ENCODE measurements around the gene SH3RF3. TPM values are rescaled to one million over a fixed set of nuclear protein-coding genes. Genes with fewer than 3 reads are reported as not detected.

SH3RF3 gene
- total RNA-seq, 2 donors from 2014 or later: 0.05 TPM; not detected in 1

- DNase-seq (ENCODE audit: low spot score): no peak
- Mint-ChIP-seq H3K27me3 (no peaks in the 10 kb centered on the region), H3K4me3 (no peak overlapping the region), H3K9me3 (no peaks in the 10 kb centered on the region), H3K4me1 (ENCODE audit: low read depth in 2 of 2) (no peaks in the 10 kb centered on the region), H3K27ac (no peak overlapping the region), H3K36me3 (no peaks in the 10 kb centered on the region)
- no peak for ATAC-seq
These were observed 329.5 kb downstream of the SH3RF3 start for GRCh38 chr2:109458512-109458911.

GRCh38 chr2:109459485-109459884 lies 330.5 kb downstream of the SH3RF3 start:
- no peaks in the 10 kb centered on the region for H3K27me3 Mint-ChIP-seq
- H3K9me3 Mint-ChIP-seq: no peaks in the 10 kb centered on the region
- no peak overlapping the region for H3K27ac Mint-ChIP-seq
- no peaks in the 10 kb centered on the region for H3K36me3 Mint-ChIP-seq
- ATAC-seq (no peak), DNase-seq (ENCODE audit: low spot score) (no peak)
- H3K4me3 Mint-ChIP-seq: no peak overlapping the region
- H3K4me1 Mint-ChIP-seq (ENCODE audit: low read depth in 2 of 2): no peaks in the 10 kb centered on the region

GRCh38 chr2:109460553-109461324 lies 331.7 kb downstream of the SH3RF3 start:
- Mint-ChIP-seq H3K27ac (no peak overlapping the region), H3K27me3 (no peaks in the 10 kb centered on the region), H3K36me3 (no peaks in the 10 kb centered on the region), H3K9me3 (no peaks in the 10 kb centered on the region), H3K4me3 (no peak overlapping the region), H3K4me1 (ENCODE audit: low read depth in 2 of 2) (no peaks in the 10 kb centered on the region)
- DNase-seq (ENCODE audit: low spot score): no peak
- ATAC-seq: no peak

- no peaks in the 10 kb centered on the region for H3K27me3 Mint-ChIP-seq
- ATAC-seq: no peak
- DNase-seq (ENCODE audit: low spot score): no peak
- no peaks in the 10 kb centered on the region for H3K36me3 Mint-ChIP-seq
- H3K4me1 Mint-ChIP-seq (ENCODE audit: low read depth in 2 of 2): no peaks in the 10 kb centered on the region
- H3K4me3 Mint-ChIP-seq: no peak overlapping the region
- no peak overlapping the region for H3K27ac Mint-ChIP-seq
- H3K9me3 Mint-ChIP-seq: no peaks in the 10 kb centered on the region
These were observed 334.2 kb downstream of the SH3RF3 start for GRCh38 chr2:109463236-109463635.

- H3K27me3 Mint-ChIP-seq: no peaks in the 10 kb centered on the region
- no peak overlapping the region for H3K27ac Mint-ChIP-seq
- H3K4me1 Mint-ChIP-seq (ENCODE audit: low read depth in 2 of 2): no peaks in the 10 kb centered on the region
- no peaks in the 10 kb centered on the region for H3K36me3 Mint-ChIP-seq
- H3K9me3 Mint-ChIP-seq: no peaks in the 10 kb centered on the region
- DNase-seq (ENCODE audit: low spot score) (no peak), ATAC-seq (peak in 1 of 2 donors; percentile 29)
- H3K4me3 Mint-ChIP-seq: no peak overlapping the region
These were observed 334.9 kb downstream of the SH3RF3 start for GRCh38 chr2:109463891-109464290.

- ATAC-seq (no peak), DNase-seq (ENCODE audit: low spot score) (no peak)
- Mint-ChIP-seq H3K9me3 (no peaks in the 10 kb centered on the region), H3K4me1 (ENCODE audit: low read depth in 2 of 2) (peaks cover 6 to 7% of the 10 kb centered on the region in 2 donors), H3K27ac (no peak overlapping the region), H3K4me3 (no peak overlapping the region), H3K27me3 (no peaks in the 10 kb centered on the region), H3K36me3 (no peaks in the 10 kb centered on the region)
These were observed 337.9 kb downstream of the SH3RF3 start for GRCh38 chr2:109466674-109467575.

GRCh38 chr2:109467701-109468100 lies 338.7 kb downstream of the SH3RF3 start:
- ATAC-seq (no peak), DNase-seq (ENCODE audit: low spot score) (no peak)
- H3K27me3 Mint-ChIP-seq: no peaks in the 10 kb centered on the region
- peaks cover 6 to 7% of the 10 kb centered on the region in 2 donors for H3K4me1 Mint-ChIP-seq (ENCODE audit: low read depth in 2 of 2)
- H3K9me3 Mint-ChIP-seq: no peaks in the 10 kb centered on the region
- no peak overlapping the region for H3K27ac Mint-ChIP-seq
- H3K36me3 Mint-ChIP-seq: no peaks in the 10 kb centered on the region
- H3K4me3 Mint-ChIP-seq: no peak overlapping the region

GRCh38 chr2:109468893-109469292 lies 339.9 kb downstream of the SH3RF3 start:
- no peaks in the 10 kb centered on the region for H3K36me3 Mint-ChIP-seq

GRCh38 chr2:109471658-109472057 lies 342.7 kb downstream of the SH3RF3 start:
- ATAC-seq (no peak), DNase-seq (ENCODE audit: low spot score) (no peak)
- Mint-ChIP-seq H3K9me3 (no peaks in the 10 kb centered on the region), H3K36me3 (no peaks in the 10 kb centered on the region), H3K27ac (no peak overlapping the region), H3K4me1 (ENCODE audit: low read depth in 2 of 2) (peaks cover 6 to 10% of the 10 kb centered on the region in 2 donors), H3K4me3 (no peak overlapping the region), H3K27me3 (no peaks in the 10 kb centered on the region)

More at GRCh38 chr2:109468893-109469292, 339.9 kb downstream of the SH3RF3 start:
- DNase-seq (ENCODE audit: low spot score) (no peak), ATAC-seq (no peak)
- no peaks in the 10 kb centered on the region for H3K27me3 Mint-ChIP-seq
- peaks cover 6 to 8% of the 10 kb centered on the region in 2 donors for H3K4me1 Mint-ChIP-seq (ENCODE audit: low read depth in 2 of 2)
- no peaks in the 10 kb centered on the region for H3K9me3 Mint-ChIP-seq
- H3K27ac Mint-ChIP-seq: no peak overlapping the region
- H3K4me3 Mint-ChIP-seq: no peak overlapping the region

- no peak for DNase-seq (ENCODE audit: low spot score)
- Mint-ChIP-seq H3K36me3 (no peaks in the 10 kb centered on the region), H3K9me3 (no peaks in the 10 kb centered on the region), H3K27me3 (no peaks in the 10 kb centered on the region), H3K4me3 (no peak overlapping the region), H3K4me1 (ENCODE audit: low read depth in 2 of 2) (peaks cover 6 to 10% of the 10 kb centered on the region in 2 donors), H3K27ac (no peak overlapping the region)
- no peak for ATAC-seq
These were observed 343.4 kb downstream of the SH3RF3 start for GRCh38 chr2:109472331-109472959.

GRCh38 chr2:109472974-109473373 lies 344.0 kb downstream of the SH3RF3 start:
- no peaks in the 10 kb centered on the region for H3K36me3 Mint-ChIP-seq
- H3K27ac Mint-ChIP-seq: no peak overlapping the region
- no peak overlapping the region for H3K4me3 Mint-ChIP-seq
- H3K4me1 Mint-ChIP-seq (ENCODE audit: low read depth in 2 of 2): peaks cover 6 to 10% of the 10 kb centered on the region in 2 donors
- no peaks in the 10 kb centered on the region for H3K9me3 Mint-ChIP-seq
- H3K27me3 Mint-ChIP-seq: no peaks in the 10 kb centered on the region
- no peak for DNase-seq (ENCODE audit: low spot score)
- no peak for ATAC-seq

- no peaks in the 10 kb centered on the region for H3K9me3 Mint-ChIP-seq
- no peak overlapping the region for H3K4me3 Mint-ChIP-seq
- no peak overlapping the region for H3K27ac Mint-ChIP-seq
- H3K27me3 Mint-ChIP-seq: no peaks in the 10 kb centered on the region
- ATAC-seq (no peak), DNase-seq (ENCODE audit: low spot score) (no peak)
- peaks cover 6 to 10% of the 10 kb centered on the region in 2 donors for H3K4me1 Mint-ChIP-seq (ENCODE audit: low read depth in 2 of 2)
- no peaks in the 10 kb centered on the region for H3K36me3 Mint-ChIP-seq
These were observed 344.8 kb downstream of the SH3RF3 start for GRCh38 chr2:109473616-109474318.

- no peaks in the 10 kb centered on the region for H3K36me3 Mint-ChIP-seq
- peaks cover 6 to 10% of the 10 kb centered on the region in 2 donors for H3K4me1 Mint-ChIP-seq (ENCODE audit: low read depth in 2 of 2)
- ATAC-seq (no peak), DNase-seq (ENCODE audit: low spot score) (no peak)
- H3K27me3 Mint-ChIP-seq: no peaks in the 10 kb centered on the region
- no peaks in the 10 kb centered on the region for H3K9me3 Mint-ChIP-seq
- no peak overlapping the region for H3K27ac Mint-ChIP-seq
- H3K4me3 Mint-ChIP-seq: no peak overlapping the region
These were observed 345.4 kb downstream of the SH3RF3 start for GRCh38 chr2:109474319-109474825.

All from natural killer cell treated with Interleukin-12 subunit alpha and Interleukin-12 subunit beta and Interleukin-15 and Interleukin-18, amount 100 ng/mL, for 72 hours (primary cell).